GM23338 (cell line): Measurements from ENCODE around the gene LDLRAD3.

Source experiments
- CREB1 ChIP-seq: fragments of 250-450 bp; sonication (Bioruptor Pico); IDR thresholded peaks from 2 replicates; pipeline ENCODE4 v1.5.0; 2020; ENCODE audit warnings: low read depth, mild to moderate bottlenecking, moderate library complexity
- CTCF ChIP-seq, 2 experiments: fragments of 200-600 bp in 1 of 2; sonication (generic) in 1 of 2; conservative IDR thresholded peaks; 2 replicates each; pipeline versions ENCODE4 v1.5.1 to v1.6.1; 2016 to 2017; ENCODE audit warnings: antibody characterized with exemption in 2 of 2, low read depth in 2 of 2, mild to moderate bottlenecking in 2 of 2, moderate library complexity in 1 of 2
- ETS1 ChIP-seq: IDR thresholded peaks from 2 replicates; pipeline ENCODE4 v1.6.1; 2016; ENCODE audit warnings: antibody characterized with exemption
- EZH2 ChIP-seq: fragments of 200-600 bp; sonication (generic); IDR thresholded peaks from one replicate; pipeline ENCODE4 v1.8.0; 2017; ENCODE audit warnings: antibody characterized with exemption, mild to moderate bottlenecking, low read depth; ENCODE audit not compliant: unreplicated experiment
- EZH2phosphoT487 ChIP-seq: fragments of 200-600 bp; sonication (generic); IDR thresholded peaks from one replicate; pipeline ENCODE4 v1.8.1; 2018; ENCODE audit warnings: antibody characterized with exemption; ENCODE audit not compliant: unreplicated experiment
- POLR2AphosphoS5 ChIP-seq: IDR thresholded peaks from 2 replicates; pipeline ENCODE4 v1.6.1; 2016; ENCODE audit warnings: antibody characterized with exemption, low read depth
- REST ChIP-seq: IDR thresholded peaks from one replicate; pipeline ENCODE4 v1.6.1; 2018; ENCODE audit warnings: antibody characterized with exemption; ENCODE audit not compliant: unreplicated experiment
- ZNF331 ChIP-seq: fragments of 250-450 bp; sonication (Bioruptor Pico); IDR thresholded peaks from 2 replicates; pipeline ENCODE4 v1.5.0; 2020; ENCODE audit warnings: low read depth, mild to moderate bottlenecking, moderate library complexity
- ZNF462 ChIP-seq: fragments of 250-450 bp; sonication (Bioruptor Pico); IDR thresholded peaks from 2 replicates; pipeline ENCODE4 v1.5.0; 2020; ENCODE audit warnings: mild to moderate bottlenecking, moderate library complexity

GRCh38 chr11:35995681-35996271, 51.9 kb downstream of the LDLRAD3 start:
- TF ChIP-seq CTCF (conservative IDR thresholded peaks at IDR 0.05; ENCODE audit: low read depth in 2 of 2) (no peak), ETS1 (no peak), POLR2AphosphoS5 (no peak), EZH2 (no peak), REST (no peak), CREB1 (CRISPR knock-in tag) (no peak), EZH2phosphoT487 (no peak), ZNF462 (CRISPR knock-in tag) (no peak), ZNF331 (CRISPR knock-in tag) (no peak)
